GM12878 (cell line): Measurements from ENCODE around the gene CCR3. TPM values are rescaled to one million over a fixed set of nuclear protein-coding genes. Genes with fewer than 3 reads are reported as not detected.

Experiments used
- ATAC-seq: fragments of 200-7000 bp; cut with Tn5 transposase; 3 replicates; pipeline ENCODE4 v1.9.1; 2020; ENCODE audit warnings: mild to moderate bottlenecking, moderate library complexity
- BruUV-seq: library from RNA; stranded (reverse); fragments of 400-500 nt; replicated peaks from 2 replicates; lab custom pipeline; 2021; lab: Mats Ljungman, UMichigan
- CTCF ChIA-PET: fragments of 300-600 bp; sonication (Branson Sonifier 250); formaldehyde crosslinking; extraction: SDS; loops from one replicate; lab custom pipeline; 2021; ENCODE audit warnings: inconsistent platforms; lab: Yijun Ruan, JAX
- POLR2A ChIA-PET: fragments of 350-600 bp; formaldehyde crosslinking; extraction: SDS; loops from one replicate; lab custom pipeline; 2021; ENCODE audit warnings: inconsistent platforms; lab: Charles Lee
- RAD21 ChIA-PET: fragments of 300-600 bp; sonication (Branson Sonifier 250); formaldehyde crosslinking; loops from one replicate; lab custom pipeline; 2023; ENCODE audit warnings: antibody characterized with exemption; ENCODE audit not compliant: unreplicated experiment; lab: Charles Lee
- SMC1A ChIA-PET: fragments of 300-600 bp; sonication (Branson Sonifier 250); formaldehyde crosslinking; loops from one replicate; lab custom pipeline; 2023; ENCODE audit not compliant: unreplicated experiment, uncharacterized antibody; lab: Charles Lee
- DNase-seq: peaks from one replicate; pipeline ENCODE4 v3.0.0-alpha.2; 2011; ENCODE audit warnings: low read depth, low spot score
- FAIRE-seq: peaks from 3 replicates; lab custom pipeline; 2011; peaks lifted over from hg19 to GRCh38; lab: Jason Lieb, UNC
- H2AFZ ChIP-seq: 2 replicates; pipeline ENCODE4 v1.6.0; 2011; ENCODE audit warnings: low read depth, low read length, control low read depth; ENCODE audit not compliant: control insufficient read depth
- H3K27ac ChIP-seq: 2 replicates; pipeline ENCODE4 v1.5.1; 2011; ENCODE audit warnings: control low read depth; ENCODE audit not compliant: control insufficient read depth, insufficient read depth
- H3K27me3 ChIP-seq, 2 experiments: replicated peaks in 1 of 2; 2 replicates each; pipeline versions ENCODE4 v1.6.0 to v1.6.1; 2011; ENCODE audit warnings: low read length in 1 of 2; ENCODE audit not compliant: control insufficient read depth in 2 of 2, insufficient read depth in 2 of 2
- H3K36me3 ChIP-seq, 2 experiments: 2 replicates each; pipeline ENCODE4 v1.5.1; 2011; ENCODE audit warnings: low read length in 1 of 2; ENCODE audit not compliant: control insufficient read depth in 2 of 2, insufficient read depth in 2 of 2
- H3K4me1 ChIP-seq: 2 replicates; pipeline ENCODE4 v1.6.1; 2011; ENCODE audit warnings: mild to moderate bottlenecking, low read length, moderate library complexity, mixed read lengths; ENCODE audit not compliant: control insufficient read depth, insufficient read depth
- H3K4me2 ChIP-seq: 2 replicates; pipeline ENCODE4 v1.6.0; 2011; ENCODE audit warnings: control low read depth; ENCODE audit not compliant: control insufficient read depth, insufficient read depth
- H3K4me3 ChIP-seq: fragments of 200-600 bp; sonication (generic); 2 replicates; pipeline ENCODE4 v1.5.1; 2016
- H3K79me2 ChIP-seq: 2 replicates; pipeline ENCODE4 v1.6.0; 2011; ENCODE audit warnings: low read length; ENCODE audit not compliant: control insufficient read depth, insufficient read depth
- H3K9ac ChIP-seq: 2 replicates; pipeline ENCODE4 v1.8.0; 2011; ENCODE audit warnings: low read length, control low read depth, mixed read lengths; ENCODE audit not compliant: control insufficient read depth, insufficient read depth
- H3K9me3 ChIP-seq: replicated peaks from 3 replicates; pipeline ENCODE4 v1.5.1; 2011; ENCODE audit warnings: mild to moderate bottlenecking, low read length; ENCODE audit not compliant: control insufficient read depth, insufficient read depth
- H4K20me1 ChIP-seq: 2 replicates; pipeline ENCODE4 v1.6.0; 2011; ENCODE audit not compliant: control insufficient read depth, insufficient read depth
- ATF3 ChIP-seq: IDR thresholded peaks from 2 replicates; pipeline ENCODE4 v1.6.1; 2011; ENCODE audit warnings: low read depth, mild to moderate bottlenecking, low read length, moderate library complexity, borderline replicate concordance; ENCODE audit errors: extremely low read depth
- CBX5 ChIP-seq: sonication (generic); IDR thresholded peaks from 2 replicates; pipeline ENCODE4 v1.6.1; 2016; ENCODE audit warnings: low read depth, moderate library complexity, mild to moderate bottlenecking, inconsistent platforms
- ETV6 ChIP-seq, 2 experiments: fragments of 450-650 bp in 1 of 2; IDR thresholded peaks in 1 of 2; conservative IDR thresholded peaks in 1 of 2; 2 replicates each; pipeline ENCODE4 v1.6.1; 2014; ENCODE audit warnings: antibody characterized with exemption in 1 of 2, borderline replicate concordance in 1 of 2, low read depth in 1 of 2, mild to moderate bottlenecking in 1 of 2, moderate library complexity in 1 of 2
- GABPA ChIP-seq: IDR thresholded peaks from 2 replicates; pipeline ENCODE4 v1.6.1; 2014; ENCODE audit warnings: antibody characterized with exemption, low read depth, mild to moderate bottlenecking, inconsistent platforms
- HSF1 ChIP-seq: fragments of 150-350 bp; IDR thresholded peaks from 2 replicates; pipeline ENCODE4 v1.6.1; 2014; ENCODE audit warnings: mild to moderate bottlenecking, low read depth, low read length
- MLLT1 ChIP-seq: fragments of 450-650 bp; IDR thresholded peaks from 2 replicates; pipeline ENCODE4 v1.6.1; 2016; ENCODE audit warnings: mild to moderate bottlenecking
- PAX5 ChIP-seq: IDR thresholded peaks from 2 replicates; pipeline ENCODE4 v1.6.1; 2011; ENCODE audit warnings: low read depth, low read length, borderline replicate concordance
- RB1 ChIP-seq: fragments of 450-650 bp; formaldehyde crosslinking; IDR thresholded peaks from 2 replicates; pipeline ENCODE4 v1.6.1; 2017; ENCODE audit warnings: mild to moderate bottlenecking, borderline replicate concordance
- SMARCA5 ChIP-seq: fragments of 450-650 bp; IDR thresholded peaks from 2 replicates; pipeline ENCODE4 v1.6.1; 2017; ENCODE audit warnings: mild to moderate bottlenecking
- SMC3 ChIP-seq: IDR thresholded peaks from 2 replicates; pipeline ENCODE4 v1.6.1; 2011; ENCODE audit warnings: low read length, improper control_type of control experiment, borderline replicate concordance
- SP1 ChIP-seq: IDR thresholded peaks from one replicate; pipeline ENCODE4 v1.6.1; 2011; ENCODE audit warnings: low read depth, low read length
- SPI1 ChIP-seq: IDR thresholded peaks from 2 replicates; pipeline ENCODE4 v1.6.1; 2011; ENCODE audit warnings: low read depth, mild to moderate bottlenecking, low read length, moderate library complexity, borderline replicate concordance; ENCODE audit not compliant: insufficient read depth
- SUZ12 ChIP-seq: fragments of 200-600 bp; sonication (generic); IDR thresholded peaks from one replicate; pipeline ENCODE4 v1.6.1; 2018; ENCODE audit warnings: antibody characterized with exemption, mild to moderate bottlenecking; ENCODE audit not compliant: unreplicated experiment
- USF2 ChIP-seq: IDR thresholded peaks from 2 replicates; pipeline ENCODE4 v1.6.1; 2011; ENCODE audit warnings: low read depth, low read length, improper control_type of control experiment, borderline replicate concordance
- WGBS: methylation state at CpG from one replicate; pipeline ENCODE4 v1.1.6; 2016; ENCODE audit warnings: low lambda C conversion rate; ENCODE audit not compliant: insufficient replicate concordance, insufficient coverage; ENCODE audit errors: missing lambda C conversion rate; 5-methylcytosine and 5-hydroxymethylcytosine counted together
- in situ Hi-C: fragments of 300-500 bp; cut with MboI; formaldehyde crosslinking; loops from 9 replicates; pipeline ENCODE4 v1.14.3; 2018; ENCODE audit warnings: mixed read lengths
- intact Hi-C: fragments of 100-400 bp; cut with micrococcal nuclease; formaldehyde crosslinking; loops from one replicate; pipeline ENCODE4 v1.14.2; 2022; ENCODE audit not compliant: unreplicated experiment
- polyA plus RNA-seq, 11 experiments: library from polyadenylated mRNA; depleted of rRNA in 4 of 11; unstranded in 6 of 11; stranded (reverse) in 5 of 11; fragments of >200 nt; fragmentation: Nextera tagmentation in 4 of 11; fragmentation: Illumina TruSeq in 1 of 11; extraction: Ambion mirVana in 4 of 11; extraction: Trizol in 1 of 11; gene quantifications; 1 replicate in 1 of 11; 2 replicates in 10 of 11; pipeline versions ENCODE4 v1.2.1 to v1.2.3, GENCODE V29; 2011 to 2016; ENCODE audit warnings: inconsistent platforms in 2 of 11, missing spikeins in 2 of 11, low read depth in 1 of 11
- total RNA-seq, 4 experiments: library from RNA; depleted of rRNA in 3 of 4; stranded (reverse); fragments of >200 nt in 3 of 4; fragmentation: Illumina TruSeq in 1 of 4; extraction: Trizol in 1 of 4; gene quantifications; 2 replicates each; pipeline versions ENCODE4 v1.2.1 to v1.2.3, GENCODE V29; 2013 to 2021

Gene CCR3
- total and polyA plus RNA-seq, 10 of the 15 experiments (the other 5 are each of a cell fraction or from before 2014, with no cell fraction given): 0.13 to 0.78 (median 0.41) TPM; not detected in 1

- in situ Hi-C loops: no loop called here
- FAIRE-seq: no peak
- BruUV-seq: no TSS peak
- TF ChIP-seq ETV6 (conservative IDR thresholded peaks at IDR 0.05 in 1 of 2, IDR thresholded peaks at IDR 0.05 in 1 of 2; ENCODE audit: borderline replicate concordance in 1 of 2, low read depth in 1 of 2) (no peak), MLLT1 (no peak), GABPA (no peak), HSF1 (no peak), SP1 (no peak), RB1 (no peak), SUZ12 (no peak), SMC3 (no peak), USF2 (no peak), PAX5 (no peak), SPI1 (no peak), SMARCA5 (no peak), ATF3 (no peak), CBX5 (no peak)
- no peaks in the 10 kb centered on the region; the same call in 2 of the 3 replicates for H3K9me3 ChIP-seq
- 52% methylated on average over 6 of the region's 6 CpGs for WGBS
- no peaks in the 10 kb centered on the region for H3K27me3 ChIP-seq
- ChIA-PET RAD21 (interaction anchor here (1.0 kb wide), 1 partner anchor 75 kb away, joined by 3 read pairs; no protein-coding TSS in a partner anchor), SMC1A (interaction anchor here (1.0 to 3.1 kb wide), 6 partner anchors 8 to 93 kb away, joined by 3 to 18 read pairs (median 4); partner anchors contain the start of gene CCR5), CTCF (interaction anchor here (0.9 to 2.3 kb wide), 8 partner anchors 9 to 87 kb away, joined by 3 to 13 read pairs (median 4); no protein-coding TSS in a partner anchor), POLR2A (no interaction called here)
- no peak overlapping the region for H2AFZ ChIP-seq
- no peak overlapping the region for H3K4me2 ChIP-seq
- H3K79me2 ChIP-seq: no peaks in the 10 kb centered on the region
- no peaks in the 10 kb centered on the region for H4K20me1 ChIP-seq
- no peak for DNase-seq
- ATAC-seq: no peak
- no peaks in the 10 kb centered on the region for H3K36me3 ChIP-seq
- no peak overlapping the region for H3K4me3 ChIP-seq
- no peak overlapping the region for H3K27ac ChIP-seq
- no peak overlapping the region for H3K9ac ChIP-seq
- H3K4me1 ChIP-seq: peaks cover 13% of the 10 kb centered on the region
- intact Hi-C loops: no loop called here
Measured at GRCh38 chr3:46284981-46285683, 42.9 kb downstream of the CCR3 start.
